Mucosa of rectum (tissue), 2 donors: ENCODE measurements around the gene NDUFAF3.

Experiments
- H3K27ac ChIP-seq, 2 donors: one replicate each; pipeline ENCODE4 v1.7.0; 2013; ENCODE audit warnings: inconsistent platforms in 2 of 2, low read depth in 2 of 2, low read length in 2 of 2
- H3K27me3 ChIP-seq, 2 donors: one replicate each; pipeline ENCODE4 v1.7.0; 2013; ENCODE audit warnings: low read length in 2 of 2; ENCODE audit not compliant: control insufficient read depth in 2 of 2, insufficient read depth in 2 of 2
- H3K36me3 ChIP-seq, 2 donors: one replicate each; pipeline ENCODE4 v1.7.0; 2013; ENCODE audit warnings: low read length in 2 of 2; ENCODE audit not compliant: control insufficient read depth in 2 of 2, insufficient read depth in 2 of 2
- H3K4me1 ChIP-seq, 2 donors: one replicate each; pipeline ENCODE4 v1.7.0; 2013; ENCODE audit warnings: low read length in 2 of 2, mild to moderate bottlenecking in 1 of 2; ENCODE audit not compliant: control insufficient read depth in 2 of 2, insufficient read depth in 2 of 2
- H3K4me3 ChIP-seq, 2 donors: one replicate each; pipeline ENCODE4 v1.7.0; 2013; ENCODE audit warnings: low read length in 2 of 2
- H3K9ac ChIP-seq, 2 donors: one replicate each; pipeline ENCODE4 v1.7.0; 2013; ENCODE audit warnings: low read length in 2 of 2, low read depth in 1 of 2, mild to moderate bottlenecking in 1 of 2
- H3K9me3 ChIP-seq, 2 donors: one replicate each; pipeline ENCODE4 v1.7.0; 2013; ENCODE audit warnings: low read length in 2 of 2; ENCODE audit not compliant: control insufficient read depth in 2 of 2
- donor health status: healthy.
- donor health status: Normal muscosa, but diverticular disease.

NDUFAF3 gene

DNA sequence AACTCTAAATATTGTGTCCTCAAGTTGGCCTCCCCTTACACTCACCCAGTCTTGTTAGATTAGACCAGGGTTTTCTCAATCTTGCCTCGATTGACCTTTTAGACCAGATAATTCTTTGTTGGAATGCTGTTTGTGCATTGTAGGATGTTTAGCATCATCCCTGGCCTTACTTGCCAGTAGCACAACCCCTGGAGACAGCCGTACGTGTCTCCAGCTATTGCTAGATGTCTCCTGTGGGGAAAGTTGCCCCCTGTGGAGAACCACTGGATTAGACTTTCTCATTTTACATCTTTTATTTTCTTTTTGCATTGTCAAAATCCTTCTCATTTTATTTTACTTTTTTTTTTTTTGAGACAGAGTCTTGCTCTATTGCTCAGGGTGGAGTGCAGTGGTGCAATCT, 12.5 kb upstream of the NDUFAF3 start:
- Histone ChIP-seq H3K4me3 (no peak overlapping the region), H3K9ac (no peak overlapping the region), H3K9me3 (no peaks in the 10 kb centered on the region), H3K27ac (no peak overlapping the region), H3K27me3 (no peaks in the 10 kb centered on the region), H3K4me1 (peaks cover 16 to 21% of the 10 kb centered on the region in 2 donors), H3K36me3 (peaks cover 20 to 29% of the 10 kb centered on the region in 2 donors)

DNA sequence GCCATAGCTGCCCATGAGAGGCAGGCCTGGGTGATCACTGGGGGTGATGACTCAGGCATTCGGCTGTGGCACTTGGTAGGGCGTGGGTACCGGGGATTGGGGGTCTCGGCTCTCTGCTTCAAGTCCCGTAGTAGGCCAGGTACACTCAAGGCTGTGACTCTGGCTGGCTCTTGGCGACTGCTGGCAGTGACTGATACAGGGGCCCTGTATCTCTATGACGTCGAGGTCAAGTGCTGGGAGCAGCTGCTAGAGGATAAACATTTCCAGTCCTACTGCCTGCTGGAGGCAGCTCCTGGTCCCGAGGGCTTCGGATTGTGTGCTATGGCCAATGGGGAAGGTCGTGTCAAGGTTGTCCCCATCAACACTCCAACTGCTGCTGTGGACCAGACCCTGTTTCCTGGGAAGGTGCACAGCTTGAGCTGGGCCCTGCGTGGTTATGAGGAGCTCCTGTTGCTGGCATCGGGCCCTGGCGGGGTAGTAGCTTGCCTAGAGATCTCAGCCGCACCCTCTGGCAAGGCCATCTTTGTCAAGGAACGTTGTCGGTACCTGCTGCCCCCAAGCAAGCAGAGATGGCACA, 9.4 kb upstream of the NDUFAF3 start:
- no peak overlapping the region for H3K4me3 ChIP-seq
- H3K9me3 ChIP-seq = no peaks in the 10 kb centered on the region
- H3K9ac ChIP-seq = no peak overlapping the region
- H3K4me1 ChIP-seq = peaks cover 12 to 18% of the 10 kb centered on the region in 2 donors
- no peak overlapping the region for H3K27ac ChIP-seq
- H3K27me3 ChIP-seq = no peaks in the 10 kb centered on the region
- H3K36me3 ChIP-seq = peaks cover 40 to 51% of the 10 kb centered on the region in 2 donors

DNA sequence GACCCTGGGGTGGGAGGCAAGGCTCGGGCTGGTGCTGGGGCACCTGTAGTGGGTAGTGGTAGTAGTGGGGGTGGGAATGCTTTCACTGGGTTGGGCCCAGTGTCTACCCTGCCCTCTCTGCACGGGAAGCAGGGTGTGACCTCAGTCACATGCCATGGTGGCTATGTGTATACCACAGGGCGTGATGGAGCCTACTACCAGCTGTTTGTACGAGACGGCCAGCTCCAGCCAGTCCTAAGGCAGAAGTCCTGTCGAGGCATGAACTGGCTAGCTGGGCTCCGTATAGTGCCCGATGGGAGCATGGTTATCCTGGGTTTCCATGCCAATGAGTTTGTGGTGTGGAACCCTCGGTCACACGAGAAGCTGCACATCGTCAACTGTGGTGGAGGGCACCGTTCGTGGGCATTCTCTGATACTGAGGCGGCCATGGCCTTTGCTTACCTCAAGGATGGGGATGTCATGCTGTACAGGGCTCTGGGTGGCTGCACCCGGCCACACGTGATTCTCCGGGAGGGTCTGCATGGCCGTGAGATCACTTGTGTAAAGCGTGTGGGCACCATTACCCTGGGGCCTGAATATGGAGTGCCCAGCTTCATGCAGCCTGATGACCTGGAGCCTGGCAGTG, 8.7 kb upstream of the NDUFAF3 start:
- Histone ChIP-seq H3K9ac (no peak overlapping the region), H3K9me3 (no peaks in the 10 kb centered on the region), H3K4me1 (peaks cover 12 to 18% of the 10 kb centered on the region in 2 donors), H3K4me3 (no peak overlapping the region), H3K27ac (no peak overlapping the region), H3K27me3 (no peaks in the 10 kb centered on the region), H3K36me3 (peaks cover 40 to 51% of the 10 kb centered on the region in 2 donors)

DNA sequence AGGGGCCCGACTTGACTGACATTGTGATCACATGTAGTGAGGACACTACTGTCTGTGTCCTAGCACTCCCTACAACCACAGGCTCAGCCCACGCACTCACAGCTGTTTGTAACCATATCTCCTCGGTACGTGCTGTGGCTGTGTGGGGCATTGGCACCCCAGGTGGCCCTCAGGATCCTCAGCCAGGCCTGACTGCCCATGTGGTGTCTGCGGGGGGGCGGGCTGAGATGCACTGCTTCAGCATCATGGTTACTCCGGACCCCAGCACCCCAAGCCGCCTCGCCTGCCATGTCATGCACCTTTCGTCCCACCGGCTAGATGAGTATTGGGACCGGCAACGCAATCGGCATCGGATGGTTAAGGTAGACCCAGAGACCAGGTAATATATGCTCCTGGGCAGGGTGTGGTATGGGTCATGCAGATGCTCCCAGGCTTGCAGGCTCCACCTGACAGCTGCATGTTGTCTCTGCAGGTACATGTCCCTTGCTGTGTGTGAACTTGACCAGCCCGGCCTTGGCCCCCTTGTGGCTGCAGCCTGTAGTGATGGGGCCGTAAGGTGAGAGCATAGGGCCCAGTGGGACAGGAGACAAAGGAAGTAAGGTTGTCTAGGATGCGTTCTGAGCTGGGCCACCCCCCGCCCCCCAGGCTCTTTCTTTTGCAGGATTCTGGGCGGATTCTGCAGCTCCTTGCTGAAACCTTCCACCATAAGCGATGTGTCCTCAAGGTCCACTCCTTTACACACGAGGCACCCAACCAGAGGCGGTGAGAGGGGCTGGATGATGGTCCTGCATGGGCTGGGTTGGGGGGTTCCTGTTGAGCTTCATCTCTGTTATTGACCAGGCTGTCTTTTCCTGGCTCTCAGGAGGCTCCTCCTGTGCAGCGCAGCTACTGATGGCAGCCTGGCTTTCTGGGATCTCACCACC, 7.9 kb upstream of the NDUFAF3 start:
- H3K9ac ChIP-seq = no peak overlapping the region
- peaks cover 9 to 18% of the 10 kb centered on the region in 2 donors for H3K4me1 ChIP-seq
- no peak overlapping the region for H3K27ac ChIP-seq
- H3K4me3 ChIP-seq = no peak overlapping the region
- H3K36me3 ChIP-seq = peaks cover 40 to 51% of the 10 kb centered on the region in 2 donors
- H3K27me3 ChIP-seq = no peaks in the 10 kb centered on the region
- H3K9me3 ChIP-seq = no peaks in the 10 kb centered on the region

DNA sequence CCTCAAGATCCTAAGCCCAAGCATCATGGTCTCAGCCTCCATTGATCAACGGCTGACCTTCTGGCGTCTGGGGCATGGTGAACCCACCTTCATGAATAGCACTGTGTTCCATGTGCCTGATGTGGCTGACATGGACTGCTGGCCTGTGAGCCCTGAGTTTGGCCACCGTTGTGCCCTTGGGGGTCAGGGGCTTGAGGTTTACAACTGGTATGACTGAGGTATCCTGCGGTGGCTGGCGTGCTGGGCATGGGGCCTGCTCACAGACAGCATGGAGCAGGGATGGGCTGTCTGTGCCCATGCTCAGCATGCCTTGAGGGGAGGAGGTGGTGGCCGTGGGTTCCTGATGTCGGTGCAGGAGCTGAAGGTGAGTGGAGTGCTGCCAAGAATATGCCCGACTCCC, 6.8 kb upstream of the NDUFAF3 start:
- H3K9me3 ChIP-seq = no peaks in the 10 kb centered on the region
- peaks cover 40 to 51% of the 10 kb centered on the region in 2 donors for H3K36me3 ChIP-seq
- no peak overlapping the region for H3K27ac ChIP-seq
- H3K4me3 ChIP-seq = no peak overlapping the region
- peaks cover 11 to 26% of the 10 kb centered on the region in 2 donors for H3K4me1 ChIP-seq
- no peaks in the 10 kb centered on the region for H3K27me3 ChIP-seq
- no peak overlapping the region for H3K9ac ChIP-seq

DNA sequence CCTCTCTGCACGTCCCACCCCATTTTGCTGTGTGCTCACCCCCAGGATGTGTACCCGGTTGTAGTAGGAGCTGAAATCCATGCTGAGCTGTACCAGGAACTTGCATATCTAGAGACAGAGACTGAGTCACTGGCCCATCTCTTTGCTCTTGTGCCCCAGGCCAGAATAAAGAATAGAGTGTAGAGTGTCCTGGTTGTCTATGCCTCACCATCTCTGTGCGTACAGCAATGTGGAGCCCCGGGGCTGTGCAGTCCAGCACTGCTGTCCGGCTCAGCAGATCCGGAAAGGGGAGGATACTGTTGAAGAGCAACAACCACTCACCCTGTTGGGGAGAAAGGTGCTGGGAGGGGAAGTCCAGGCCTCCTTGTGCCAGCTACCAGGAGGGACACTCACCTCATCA, 6.2 kb upstream of the NDUFAF3 start:
- Histone ChIP-seq H3K9ac (no peak overlapping the region), H3K36me3 (peaks cover 40 to 51% of the 10 kb centered on the region in 2 donors), H3K27me3 (no peaks in the 10 kb centered on the region), H3K4me1 (peaks cover 14 to 32% of the 10 kb centered on the region in 2 donors), H3K4me3 (no peak overlapping the region), H3K9me3 (no peaks in the 10 kb centered on the region), H3K27ac (no peak overlapping the region)

DNA sequence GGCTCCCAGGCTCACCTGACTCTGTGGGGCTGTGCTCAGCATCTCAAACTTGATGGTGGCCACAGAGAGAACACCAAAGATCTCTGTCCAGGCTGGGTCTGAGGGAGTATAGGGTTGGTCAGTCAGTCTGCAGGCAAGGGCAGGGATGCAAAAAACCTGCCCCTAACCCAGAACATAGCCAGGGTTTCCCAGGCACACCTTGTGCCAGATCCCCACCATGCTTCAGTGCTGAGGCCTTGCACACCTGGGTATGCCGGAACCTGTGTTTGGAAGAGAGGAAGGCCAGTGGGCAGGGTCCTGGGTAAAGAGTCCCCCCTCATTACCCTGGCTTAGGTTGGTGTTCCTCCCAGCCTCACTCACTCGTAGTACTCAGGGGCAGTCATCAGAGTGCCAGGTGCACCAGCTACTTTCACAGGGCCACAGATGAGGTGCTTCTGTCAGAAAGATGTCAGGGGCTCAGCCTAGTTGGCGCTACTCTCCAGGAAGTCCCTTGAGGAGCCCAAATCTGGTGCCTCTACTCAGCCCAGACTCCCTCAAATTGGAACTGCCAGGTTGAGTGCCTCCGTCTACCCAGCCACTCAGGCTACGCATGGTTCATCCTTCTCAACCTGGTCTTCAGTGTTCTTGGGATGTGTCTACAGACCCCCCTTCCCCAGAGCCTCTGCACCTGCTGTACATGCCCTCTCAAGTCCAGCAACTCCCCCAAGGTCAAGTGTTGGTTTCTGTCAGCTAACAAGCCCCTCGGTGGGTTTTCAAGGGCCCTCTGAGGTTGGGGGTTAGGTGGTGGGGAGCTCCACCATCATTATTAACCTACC, 5.3 kb upstream of the NDUFAF3 start:
- H3K27me3 ChIP-seq = no peaks in the 10 kb centered on the region
- H3K36me3 ChIP-seq = peaks cover 40 to 48% of the 10 kb centered on the region in 2 donors
- H3K4me3 ChIP-seq = no peak overlapping the region
- H3K9me3 ChIP-seq = no peaks in the 10 kb centered on the region
- peaks cover 14 to 32% of the 10 kb centered on the region in 2 donors for H3K4me1 ChIP-seq
- H3K9ac ChIP-seq = peak overlapping the region in 1 of 2 donors; percentile 14
- H3K27ac ChIP-seq = peak overlapping the region in 1 of 2 donors; percentile 88

DNA sequence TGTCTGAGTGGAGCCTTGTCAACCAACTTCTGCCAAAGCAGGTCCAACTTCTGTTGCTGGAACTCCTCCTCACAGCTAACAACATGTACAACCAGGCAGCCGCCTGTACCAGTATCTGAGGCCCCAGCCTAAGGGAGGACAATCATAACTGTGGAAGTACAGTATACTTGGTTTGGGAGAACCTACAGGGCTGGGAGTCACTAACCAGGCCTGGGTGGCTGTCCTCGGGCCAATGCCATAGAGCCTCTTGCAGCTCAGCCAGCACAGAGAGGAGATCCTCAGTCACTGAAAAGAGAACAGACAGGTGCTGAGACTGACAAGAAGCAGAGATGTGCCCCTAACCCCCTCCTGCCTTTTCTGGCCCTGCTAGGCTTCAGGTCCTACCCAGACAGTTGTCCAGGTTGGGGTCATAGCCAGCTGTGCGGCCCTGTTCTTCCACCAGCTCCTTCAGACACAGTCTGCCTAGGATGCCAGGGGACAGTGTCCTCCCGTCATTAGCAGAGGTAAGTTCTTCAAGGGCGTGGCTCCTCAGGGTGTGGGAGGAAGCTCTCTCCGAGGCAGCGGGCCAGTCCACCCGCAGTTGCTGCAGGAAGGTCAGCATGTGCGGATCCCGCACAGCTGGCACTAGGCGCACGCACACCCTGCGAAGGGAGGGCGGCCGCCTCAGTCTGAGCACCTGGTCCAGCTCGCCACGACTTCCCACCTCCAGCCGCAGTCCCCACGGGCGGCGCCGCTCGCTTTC, 4.5 kb upstream of the NDUFAF3 start:
- Histone ChIP-seq H3K27me3 (no peaks in the 10 kb centered on the region), H3K36me3 (peaks cover 35 to 40% of the 10 kb centered on the region in 2 donors), H3K4me3 (peak overlapping the region; percentile 80 to 82), H3K9me3 (no peaks in the 10 kb centered on the region), H3K4me1 (peaks cover 14 to 33% of the 10 kb centered on the region in 2 donors), H3K9ac (peak overlapping the region; percentile 81 to 99), H3K27ac (peak overlapping the region; percentile 88 to 100)

DNA sequence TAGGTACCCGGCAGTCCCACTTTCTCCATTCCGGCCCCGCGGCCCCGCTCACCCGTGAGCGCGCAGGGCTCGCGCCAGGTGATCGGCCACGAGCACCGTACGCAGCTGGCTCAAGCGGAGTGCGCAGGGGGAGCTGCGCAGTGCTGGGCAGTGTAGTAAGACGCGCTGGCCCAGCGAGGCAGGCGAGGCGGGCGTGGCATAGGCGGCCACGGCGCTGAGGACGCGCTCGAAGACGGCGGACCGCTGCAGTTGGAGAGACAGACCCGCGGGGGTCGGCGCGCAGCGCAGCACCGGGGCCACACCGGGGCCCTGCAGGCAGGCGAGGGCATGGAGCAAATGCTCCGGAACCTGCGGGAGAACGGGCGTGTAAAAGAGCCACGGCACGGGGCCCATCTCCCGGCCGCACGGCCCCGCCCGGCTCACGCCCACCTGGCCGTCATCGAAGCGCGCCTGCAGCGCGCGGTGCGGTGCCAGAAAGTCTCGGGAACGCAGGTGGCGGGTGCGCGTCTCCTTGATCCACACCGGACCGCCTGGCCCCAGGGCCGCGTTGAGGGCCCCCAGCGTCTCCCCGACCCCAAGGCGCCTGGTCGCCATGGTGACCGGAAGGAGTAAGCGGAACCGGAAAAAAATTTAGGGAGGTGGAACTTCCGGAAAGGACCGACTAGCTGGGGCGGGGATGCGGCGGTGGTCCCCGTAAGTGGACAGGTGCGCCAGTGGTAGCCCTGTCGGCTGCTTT, 3.8 kb upstream of the NDUFAF3 start, which contains the start of gene DALRD3:
TSS of gene DALRD3 (minus strand) at position 610 of the 736 bp plus-strand sequence. CDS start at position 594, 16 bp downstream.
- H3K27me3 ChIP-seq = no peaks in the 10 kb centered on the region
- H3K27ac ChIP-seq = peak within 1 kb of the TSS; percentile 100
- peak within 1 kb of the TSS; percentile 80 to 82 for H3K4me3 ChIP-seq
- no peaks in the 10 kb centered on the region for H3K9me3 ChIP-seq
- H3K4me1 ChIP-seq = peaks cover 21 to 40% of the 10 kb centered on the region in 2 donors
- peak within 1 kb of the TSS; percentile 81 to 99 for H3K9ac ChIP-seq
- peaks cover 28 to 37% of the 10 kb centered on the region in 2 donors for H3K36me3 ChIP-seq
